M059J (cell line): ENCODE measurements around the gene ZBTB16. TPM values are rescaled to one million over a fixed set of nuclear protein-coding genes. Genes with fewer than 3 reads are reported as not detected.

ENCODE experiments used
- DNase-seq: peaks from one replicate; pipeline ENCODE4 v3.0.0-alpha.2; 2012; ENCODE audit warnings: low read depth
- total RNA-seq: library from RNA; depleted of rRNA; stranded (reverse); fragments of >200 nt; shearing (Covaris generic); gene quantifications from 2 replicates; pipeline ENCODE4 v1.2.3, GENCODE V29; 2014

Gene ZBTB16
- total RNA-seq, 1 experiment from 2014 or later: not detected

- no peak for DNase-seq
These were observed 201.0 kb downstream of the ZBTB16 start for GRCh38 chr11:114260483-114260882.

- no peak for DNase-seq
These were observed 202.3 kb downstream of the ZBTB16 start for GRCh38 chr11:114261791-114262190.

- peak; percentile 47 for DNase-seq
These were observed 203.4 kb downstream of the ZBTB16 start for GRCh38 chr11:114262681-114263512.

- DNase-seq: no peak
These were observed 204.1 kb downstream of the ZBTB16 start for GRCh38 chr11:114263513-114264170.

- no peak for DNase-seq
These were observed 204.9 kb downstream of the ZBTB16 start for GRCh38 chr11:114264381-114264780.

- no peak for DNase-seq
These were observed 205.8 kb downstream of the ZBTB16 start for GRCh38 chr11:114265122-114265878.

GRCh38 chr11:114269498-114269897 is 210.0 kb downstream of the ZBTB16 start:
- no peak for DNase-seq

GRCh38 chr11:114270531-114271270 is 211.2 kb downstream of the ZBTB16 start:
- DNase-seq: no peak

GRCh38 chr11:114271316-114271715 is 211.8 kb downstream of the ZBTB16 start:
- DNase-seq: no peak

- no peak for DNase-seq
These were observed 212.8 kb downstream of the ZBTB16 start for GRCh38 chr11:114272311-114272710.

GRCh38 chr11:114273071-114273470 is 213.6 kb downstream of the ZBTB16 start:
- no peak for DNase-seq

- no peak for DNase-seq
These were observed 214.6 kb downstream of the ZBTB16 start for GRCh38 chr11:114273890-114274635.

- DNase-seq: no peak
These were observed 215.1 kb downstream of the ZBTB16 start for GRCh38 chr11:114274637-114275036.

GRCh38 chr11:114275280-114275679 is 215.8 kb downstream of the ZBTB16 start:
- DNase-seq: no peak

GRCh38 chr11:114276077-114276476 is 216.6 kb downstream of the ZBTB16 start:
- DNase-seq: no peak

- DNase-seq: no peak
These were observed 218.3 kb downstream of the ZBTB16 start for GRCh38 chr11:114277637-114278341.

- DNase-seq: no peak
These were observed 219.0 kb downstream of the ZBTB16 start for GRCh38 chr11:114278342-114279065.

- peak; percentile 58 for DNase-seq
These were observed 220.5 kb downstream of the ZBTB16 start for GRCh38 chr11:114279792-114280546.

GRCh38 chr11:114280696-114281095 is 221.2 kb downstream of the ZBTB16 start:
- peak; percentile 83 for DNase-seq
